ENCODE measurements around the gene SPATS2. TPM values are rescaled to one million over a fixed set of nuclear protein-coding genes. Genes with fewer than 3 reads are reported as not detected.
A peak's percentile ranks its signal among the peaks of the same experiment; 100 is the strongest.

The SPATS2 gene
- total RNA-seq, 1 donor from 2014 or later, result 18.2 TPM

DNA sequence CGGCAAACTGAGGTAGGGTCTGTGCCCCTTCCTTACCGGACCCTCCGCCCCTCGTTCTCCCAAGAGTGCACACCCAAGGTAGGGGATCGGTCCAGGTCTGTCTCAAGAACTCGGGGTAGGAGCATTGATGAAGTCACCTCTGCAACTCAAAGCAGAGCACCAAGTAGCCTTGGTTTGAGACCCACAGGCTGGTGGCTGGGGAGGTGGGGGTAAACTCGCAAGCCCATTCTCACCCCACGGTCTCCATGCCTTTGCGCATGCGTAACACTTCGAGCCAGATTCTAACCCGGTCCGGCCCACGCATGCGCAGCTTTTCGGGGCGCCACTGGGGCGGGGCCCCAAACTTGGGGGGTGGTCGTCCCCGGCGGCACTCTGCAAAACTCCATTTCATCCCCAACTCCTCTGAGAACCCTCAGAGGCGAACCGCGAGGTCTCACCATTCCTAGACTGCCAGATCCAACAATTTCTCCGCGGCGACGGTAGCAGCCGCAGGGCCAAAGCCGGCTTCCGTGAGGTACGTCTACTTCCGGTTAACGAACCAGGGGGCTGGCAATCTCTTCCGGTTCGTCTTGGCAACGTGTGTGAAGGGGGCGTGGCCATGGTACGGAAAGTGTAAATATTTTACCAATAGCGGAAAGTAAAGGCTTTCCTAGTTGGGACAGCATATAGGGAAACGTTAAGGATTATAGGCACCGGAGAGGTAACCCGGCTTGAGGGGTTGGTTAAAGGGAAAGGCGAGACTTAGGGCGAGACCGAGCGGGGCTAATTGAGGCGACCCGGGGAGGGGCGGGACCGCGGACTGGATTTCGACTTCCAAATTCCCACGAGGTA lies 200.6 kb downstream of the SPATS2 start, which contains the start of gene MCRS1:
Gene MCRS1, minus strand, starts transcription at position 532 of the 831 bp plus-strand sequence. CDS start 1,411 bp downstream, outside the sequence.
- TF ChIP-seq, protein P1, sequence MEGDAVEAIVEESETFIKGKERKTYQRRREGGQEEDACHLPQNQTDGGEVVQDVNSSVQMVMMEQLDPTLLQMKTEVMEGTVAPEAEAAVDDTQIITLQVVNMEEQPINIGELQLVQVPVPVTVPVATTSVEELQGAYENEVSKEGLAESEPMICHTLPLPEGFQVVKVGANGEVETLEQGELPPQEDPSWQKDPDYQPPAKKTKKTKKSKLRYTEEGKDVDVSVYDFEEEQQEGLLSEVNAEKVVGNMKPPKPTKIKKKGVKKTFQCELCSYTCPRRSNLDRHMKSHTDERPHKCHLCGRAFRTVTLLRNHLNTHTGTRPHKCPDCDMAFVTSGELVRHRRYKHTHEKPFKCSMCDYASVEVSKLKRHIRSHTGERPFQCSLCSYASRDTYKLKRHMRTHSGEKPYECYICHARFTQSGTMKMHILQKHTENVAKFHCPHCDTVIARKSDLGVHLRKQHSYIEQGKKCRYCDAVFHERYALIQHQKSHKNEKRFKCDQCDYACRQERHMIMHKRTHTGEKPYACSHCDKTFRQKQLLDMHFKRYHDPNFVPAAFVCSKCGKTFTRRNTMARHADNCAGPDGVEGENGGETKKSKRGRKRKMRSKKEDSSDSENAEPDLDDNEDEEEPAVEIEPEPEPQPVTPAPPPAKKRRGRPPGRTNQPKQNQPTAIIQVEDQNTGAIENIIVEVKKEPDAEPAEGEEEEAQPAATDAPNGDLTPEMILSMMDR (IDR thresholded peaks at IDR 0.05; ENCODE audit: insufficient read depth, low read length, poor library complexity, severe bottlenecking), result no peak
- no peaks in the 10 kb centered on the region for H3K27me3 ChIP-seq (ENCODE audit: control insufficient read depth, insufficient read depth, low read length)
- peak; percentile 75 for DNase-seq (ENCODE audit: low read depth)
- H3K36me3 ChIP-seq (ENCODE audit: control insufficient read depth, insufficient read depth, low read length), result no peaks in the 10 kb centered on the region
- peak within 1 kb of the TSS; percentile 89 for H3K4me3 ChIP-seq (ENCODE audit: low read depth, low read length)

- peak overlapping the region; percentile 89 for H3K4me3 ChIP-seq (ENCODE audit: low read depth, low read length)
- TF ChIP-seq, protein P1 (IDR thresholded peaks at IDR 0.05; ENCODE audit: insufficient read depth, low read length, poor library complexity, severe bottlenecking), result no peak
- no peaks in the 10 kb centered on the region for H3K36me3 ChIP-seq (ENCODE audit: control insufficient read depth, insufficient read depth, low read length)
- no peaks in the 10 kb centered on the region for H3K27me3 ChIP-seq (ENCODE audit: control insufficient read depth, insufficient read depth, low read length)
- no peak for DNase-seq (ENCODE audit: low read depth)
Observed at GRCh38 chr12:49568442-49569162, 201.3 kb downstream of the SPATS2 start.

Other genes with a start within 250 kb of the SPATS2 start
- 739 and 794 TPM in 2 replicates for gene TUBA1B, start 236.1 kb upstream of the SPATS2 start, total RNA-seq
- 883 and 997 TPM in 2 replicates for gene TUBA1A, start 178.4 kb upstream of the SPATS2 start, total RNA-seq
- 544 and 682 TPM in 2 replicates for gene TUBA1C, start 102.4 kb upstream of the SPATS2 start, total RNA-seq
- 0.21 and 0.41 TPM in 2 replicates for gene PRPH, start 72.3 kb upstream of the SPATS2 start, total RNA-seq
- 4.8 and 10.3 TPM in 2 replicates for gene TROAP, start 44.2 kb upstream of the SPATS2 start, total RNA-seq
- not detected in 2 replicates for gene C1QL4, start 30.3 kb upstream of the SPATS2 start, total RNA-seq
- 1.2 and 1.6 TPM in 2 replicates for gene DNAJC22, start 20.6 kb upstream of the SPATS2 start, total RNA-seq
- gene KCNH3, start 171.6 kb downstream of the SPATS2 start, total RNA-seq, result 0.21 and 0.41 TPM in 2 replicates
- 76.3 and 79.7 TPM in 2 replicates for gene MCRS1, start 200.7 kb downstream of the SPATS2 start, total RNA-seq
- gene FAM186B, start 238.2 kb downstream of the SPATS2 start, total RNA-seq, result 0.14 and 0.21 TPM in 2 replicates